PC-3 (cell line): ENCODE data around the gene ZBTB9. TPM values are rescaled to one million over a fixed set of nuclear protein-coding genes. Genes with fewer than 3 reads are reported as not detected.

Experiments
- ATAC-seq: fragments of 200-7000 bp; cut with Tn5 transposase; 2 replicates; pipeline ENCODE4 v1.9.1; 2020; ENCODE audit warnings: mild to moderate bottlenecking, moderate library complexity
- BruUV-seq: library from RNA; stranded (reverse); fragments of 400-500 nt; replicated peaks from 2 replicates; lab custom pipeline; 2021; lab: Mats Ljungman, UMichigan
- CTCF ChIA-PET: fragments of 300-600 bp; sonication (Branson Sonifier 250); formaldehyde crosslinking; loops from one replicate; lab custom pipeline; 2022; ENCODE audit warnings: antibody characterized with exemption; lab: Charles Lee
- POLR2A ChIA-PET: fragments of 300-600 bp; sonication (Branson Sonifier 250); formaldehyde crosslinking; loops from one replicate; lab custom pipeline; 2022; ENCODE audit warnings: antibody characterized with exemption; ENCODE audit not compliant: unreplicated experiment; lab: Charles Lee
- DNase-seq: peaks from one replicate; pipeline ENCODE4 v3.0.0-alpha.2; 2015
- H2AFZ ChIP-seq: fragments of 300-600 bp; sonication (generic); 2 replicates; pipeline ENCODE4 v1.6.0; 2016; ENCODE audit warnings: antibody characterized with exemption, low read length
- H3F3A ChIP-seq: fragments of 300-600 bp; sonication (generic); one replicate; pipeline ENCODE4 v1.6.0; 2017; ENCODE audit warnings: antibody characterized with exemption, low read length, control low read depth, mild to moderate bottlenecking; ENCODE audit not compliant: unreplicated experiment
- H3K27ac ChIP-seq: fragments of 300-600 bp; sonication (generic); 2 replicates; pipeline ENCODE4 v1.5.1; 2016; ENCODE audit warnings: mild to moderate bottlenecking, low read length
- H3K27me3 ChIP-seq: fragments of 300-600 bp; sonication (generic); 2 replicates; pipeline ENCODE4 v1.6.1; 2016; ENCODE audit warnings: low read length, mixed read lengths
- H3K36me3 ChIP-seq: fragments of 300-600 bp; sonication (generic); 2 replicates; pipeline ENCODE4 v1.6.1; 2016; ENCODE audit warnings: low read depth, mixed run types, low read length, mixed read lengths
- H3K4me1 ChIP-seq: fragments of 300-600 bp; sonication (generic); 2 replicates; pipeline ENCODE4 v1.5.1; 2016; ENCODE audit warnings: low read length; ENCODE audit not compliant: insufficient read depth
- H3K4me2 ChIP-seq: fragments of 300-600 bp; sonication (generic); 2 replicates; pipeline ENCODE4 v1.6.0; 2016; ENCODE audit warnings: low read length
- H3K4me3 ChIP-seq: fragments of 300-600 bp; sonication (generic); 2 replicates; pipeline ENCODE4 v1.5.1; 2016; ENCODE audit warnings: mild to moderate bottlenecking, low read length, mixed read lengths
- H3K79me2 ChIP-seq: fragments of 300-600 bp; sonication (generic); 2 replicates; pipeline ENCODE4 v1.6.1; 2017; ENCODE audit warnings: low read length, mixed read lengths
- H3K9ac ChIP-seq: fragments of 300-600 bp; sonication (generic); 2 replicates; pipeline ENCODE4 v1.6.0; 2016; ENCODE audit warnings: mild to moderate bottlenecking, low read length
- H3K9me2 ChIP-seq: fragments of 300-600 bp; sonication (generic); replicated peaks from 2 replicates; pipeline ENCODE4 v1.6.1; 2016; ENCODE audit warnings: mixed run types, low read length, mixed read lengths
- H3K9me3 ChIP-seq: fragments of 300-600 bp; sonication (generic); 2 replicates; pipeline ENCODE4 v1.6.1; 2016; ENCODE audit warnings: low read length, mixed read lengths
- H4K20me1 ChIP-seq: fragments of 300-600 bp; sonication (generic); 2 replicates; pipeline ENCODE4 v1.6.1; 2016; ENCODE audit warnings: low read length, mixed read lengths
- EZH2 ChIP-seq: fragments of 300-600 bp; sonication (generic); IDR thresholded peaks from one replicate; pipeline ENCODE4 v1.6.1; 2017; ENCODE audit warnings: antibody characterized with exemption, mild to moderate bottlenecking, low read length; ENCODE audit not compliant: unreplicated experiment
- EZH2phosphoT487 ChIP-seq: fragments of 300-600 bp; sonication (generic); IDR thresholded peaks from 2 replicates; pipeline ENCODE4 v1.6.1; 2018; ENCODE audit warnings: mild to moderate bottlenecking, antibody characterized with exemption, low read length, borderline replicate concordance
- intact Hi-C: fragments of 100-400 bp; cut with micrococcal nuclease; formaldehyde crosslinking; loops from 2 replicates; pipeline ENCODE4 v1.9.0; 2023
- total RNA-seq: library from RNA; depleted of rRNA; stranded (reverse); fragments of >200 nt; gene quantifications from 2 replicates; pipeline ENCODE4 v1.2.3, GENCODE V29; 2014
- TF ChIP-seq, protein P1 (sequence below): fragments of 300-600 bp; sonication (generic); conservative IDR thresholded peaks from 2 replicates; pipeline ENCODE4 v1.5.1; 2017; ENCODE audit warnings: antibody characterized with exemption, low read depth, mild to moderate bottlenecking, low read length

ZBTB9 gene
- total RNA-seq, 1 experiment from 2014 or later = 9.1 TPM

- POLR2A ChIA-PET = interaction anchor here (0.6 kb wide), 1 partner anchor 1847 kb away, joined by 3 read pairs; no protein-coding TSS in a partner anchor
- Histone ChIP-seq H3K36me3 (peaks cover 42% of the 10 kb centered on the region; the same call in 1 of the 2 replicates), H3K4me3 (peak overlapping the region; percentile 91), H4K20me1 (no peaks in the 10 kb centered on the region), H3K27ac (peak overlapping the region; percentile 71), H3K9me3 (no peaks in the 10 kb centered on the region), H3K27me3 (no peaks in the 10 kb centered on the region), H3K79me2 (peaks cover 9% of the 10 kb centered on the region), H3K9ac (peak overlapping the region; percentile 80), H2AFZ (peak overlapping the region; percentile 83), H3K4me1 (peaks cover 9% of the 10 kb centered on the region; the same call in 1 of the 2 replicates), H3K9me2 (no peaks in the 10 kb centered on the region), H3F3A (peaks cover 16% of the 10 kb centered on the region), H3K4me2 (peak overlapping the region; percentile 80)
- peak; percentile 98 for DNase-seq
- TF ChIP-seq EZH2phosphoT487 (no peak), EZH2 (no peak)
- TF ChIP-seq, protein P1, sequence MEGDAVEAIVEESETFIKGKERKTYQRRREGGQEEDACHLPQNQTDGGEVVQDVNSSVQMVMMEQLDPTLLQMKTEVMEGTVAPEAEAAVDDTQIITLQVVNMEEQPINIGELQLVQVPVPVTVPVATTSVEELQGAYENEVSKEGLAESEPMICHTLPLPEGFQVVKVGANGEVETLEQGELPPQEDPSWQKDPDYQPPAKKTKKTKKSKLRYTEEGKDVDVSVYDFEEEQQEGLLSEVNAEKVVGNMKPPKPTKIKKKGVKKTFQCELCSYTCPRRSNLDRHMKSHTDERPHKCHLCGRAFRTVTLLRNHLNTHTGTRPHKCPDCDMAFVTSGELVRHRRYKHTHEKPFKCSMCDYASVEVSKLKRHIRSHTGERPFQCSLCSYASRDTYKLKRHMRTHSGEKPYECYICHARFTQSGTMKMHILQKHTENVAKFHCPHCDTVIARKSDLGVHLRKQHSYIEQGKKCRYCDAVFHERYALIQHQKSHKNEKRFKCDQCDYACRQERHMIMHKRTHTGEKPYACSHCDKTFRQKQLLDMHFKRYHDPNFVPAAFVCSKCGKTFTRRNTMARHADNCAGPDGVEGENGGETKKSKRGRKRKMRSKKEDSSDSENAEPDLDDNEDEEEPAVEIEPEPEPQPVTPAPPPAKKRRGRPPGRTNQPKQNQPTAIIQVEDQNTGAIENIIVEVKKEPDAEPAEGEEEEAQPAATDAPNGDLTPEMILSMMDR = no peak
- CTCF ChIA-PET = interaction anchor here (0.5 to 0.6 kb wide), 3 partner anchors 20 to 395 kb away, joined by 3 to 4 read pairs (median 4); no protein-coding TSS in a partner anchor
- intact Hi-C loops = loop anchor here (1.0 to 10.0 kb wide), 3 partner anchors 8 to 205 kb away; partner anchors contain the start of genes CUTA, HSD17B8, KIFC1 and RING1
- no TSS peak for BruUV-seq
- peak; percentile 93 for ATAC-seq
Measured at GRCh38 chr6:33410050-33410710, 44.2 kb upstream of the ZBTB9 start.

DNA sequence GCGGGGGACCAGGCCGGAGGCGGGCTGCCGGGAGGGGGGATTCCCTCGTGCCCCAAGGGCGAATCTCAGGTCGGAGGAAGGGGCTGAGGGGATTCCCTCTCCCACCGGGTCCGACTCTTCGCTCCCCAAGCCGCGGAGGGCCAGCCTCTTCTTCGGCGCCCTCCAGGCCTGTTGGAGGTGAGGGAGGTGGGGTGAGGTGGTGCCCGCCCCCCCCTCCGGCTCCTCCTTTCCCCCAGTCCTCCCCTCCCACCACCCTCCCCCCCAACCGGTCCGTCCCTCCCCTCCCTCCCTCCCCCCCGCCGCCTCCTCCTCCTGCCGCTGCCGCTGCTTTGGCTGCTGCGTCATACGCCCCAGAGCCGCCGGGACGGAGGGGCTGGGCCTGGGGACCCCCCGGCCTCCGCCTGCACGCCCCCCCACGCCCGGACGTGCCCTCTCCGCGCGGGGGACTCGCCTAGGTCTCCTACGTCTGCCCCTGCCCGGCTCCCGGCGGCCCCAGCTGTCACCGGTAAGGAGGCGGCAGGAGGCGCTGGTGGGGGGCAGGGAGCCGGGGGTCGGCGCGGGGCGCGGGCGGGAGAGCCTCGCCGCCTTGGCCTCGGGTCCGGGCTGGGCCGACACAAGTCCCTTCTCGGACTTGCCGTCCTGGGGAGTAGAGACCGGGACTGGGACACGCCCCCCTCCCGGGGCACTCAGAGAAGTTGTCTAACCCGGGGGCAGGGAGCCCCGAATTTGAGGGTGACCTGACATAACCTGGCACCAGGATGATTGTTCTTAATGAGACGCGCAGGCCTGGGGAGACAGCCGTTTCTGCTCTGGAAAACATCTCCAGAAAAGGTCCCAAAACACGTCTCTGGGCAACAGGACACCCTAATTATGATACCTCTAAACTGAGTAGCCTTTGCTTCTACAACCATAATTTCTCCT lies 43.4 kb upstream of the ZBTB9 start, which contains the start of gene PHF1:
Gene PHF1, plus strand, starts transcription at position 304 of the 921 bp plus-strand sequence. CDS start 1,250 bp downstream, outside the sequence.
- ChIA-PET POLR2A (interaction anchor here (0.6 kb wide), 2 partner anchors 439 to 1848 kb away, joined by 3 to 9 read pairs; no protein-coding TSS in a partner anchor), CTCF (interaction anchor here (0.6 kb wide), 1 partner anchor 46 kb away, joined by 4 read pairs; no protein-coding TSS in a partner anchor)
- Histone ChIP-seq H3K27me3 (no peaks in the 10 kb centered on the region), H3F3A (peaks cover 16% of the 10 kb centered on the region), H2AFZ (peak within 1 kb of the TSS; percentile 83), H3K4me2 (peak within 1 kb of the TSS; percentile 93), H3K79me2 (peaks cover 17% of the 10 kb centered on the region), H3K9ac (peak within 1 kb of the TSS; percentile 80), H4K20me1 (no peaks in the 10 kb centered on the region), H3K4me1 (peaks cover 12% of the 10 kb centered on the region; the same call in 1 of the 2 replicates), H3K27ac (peak within 1 kb of the TSS; percentile 71), H3K9me2 (no peaks in the 10 kb centered on the region), H3K36me3 (peaks cover 42% of the 10 kb centered on the region; the same call in 1 of the 2 replicates), H3K4me3 (peak within 1 kb of the TSS; percentile 91), H3K9me3 (no peaks in the 10 kb centered on the region)
- BruUV-seq = TSS peak; percentile 39
- peak; percentile 26 for ATAC-seq
- DNase-seq = no peak
- TF ChIP-seq, protein P1 = no peak
- no peak for TF ChIP-seq EZH2phosphoT487
- no peak for TF ChIP-seq EZH2
- intact Hi-C loops = loop anchor here (1.0 to 10.0 kb wide), 3 partner anchors 7 to 206 kb away; partner anchors contain the start of genes CUTA, HSD17B8, KIFC1 and RING1
